CD14-positive monocyte (primary cell): ENCODE results near the gene TMCC1. TPM values are rescaled to one million over a fixed set of nuclear protein-coding genes. Genes with fewer than 3 reads are reported as not detected.

Experiments used
- DNase-seq, 3 donors: peaks; one replicate each; pipeline ENCODE4 v3.0.0-alpha.2; 2011 to 2022
- H2AFZ ChIP-seq: 2 replicates; pipeline ENCODE4 v1.6.0; 2012; ENCODE audit warnings: mild to moderate bottlenecking, low read depth, low read length, inconsistent platforms; ENCODE audit not compliant: insufficient read depth, poor library complexity, severe bottlenecking
- H3K27ac ChIP-seq, 2 donors: 1 replicate in 1 of 2; 2 replicates in 1 of 2; pipeline ENCODE4 v1.5.1; 2012 to 2013; ENCODE audit warnings: low read length in 2 of 2, control low read depth in 1 of 2, inconsistent platforms in 1 of 2, low read depth in 1 of 2, mild to moderate bottlenecking in 1 of 2
- H3K27me3 ChIP-seq, 2 donors: one replicate each; pipeline versions ENCODE4 v1.6.0 to v1.6.1; 2011 to 2013; ENCODE audit warnings: low read length in 2 of 2; ENCODE audit not compliant: control insufficient read depth in 2 of 2, insufficient read depth in 2 of 2
- H3K36me3 ChIP-seq, 2 donors: replicated peaks in 1 of 2; 1 replicate in 1 of 2; 2 replicates in 1 of 2; pipeline versions ENCODE4 v1.5.1 to v1.6.1; 2012 to 2013; ENCODE audit warnings: low read length in 2 of 2, control low read depth in 1 of 2, inconsistent platforms in 1 of 2, mild to moderate bottlenecking in 1 of 2; ENCODE audit not compliant: insufficient read depth in 2 of 2, control insufficient read depth in 1 of 2
- H3K4me1 ChIP-seq, 2 donors: 1 replicate in 1 of 2; 2 replicates in 1 of 2; pipeline versions ENCODE4 v1.5.1 to v1.6.1; 2012 to 2013; ENCODE audit warnings: low read length in 2 of 2, control low read depth in 1 of 2, inconsistent platforms in 1 of 2, mild to moderate bottlenecking in 1 of 2, moderate library complexity in 1 of 2; ENCODE audit not compliant: insufficient read depth in 2 of 2, control insufficient read depth in 1 of 2
- H3K4me2 ChIP-seq: replicated peaks from 2 replicates; pipeline ENCODE3; 2012; ENCODE audit warnings: low read length, moderate library complexity, mild to moderate bottlenecking; ENCODE audit not compliant: poor library complexity, severe bottlenecking; ENCODE audit errors: extremely low read depth
- H3K4me3 ChIP-seq, 3 experiments: fragments of 200-600 bp in 1 of 3; sonication (generic) in 1 of 3; replicated peaks in 1 of 3; 1 replicate in 2 of 3; 2 replicates in 1 of 3; pipeline ENCODE4 v1.5.1; 2011 to 2013; ENCODE audit warnings: low read length in 3 of 3, mild to moderate bottlenecking in 3 of 3, control low read depth in 2 of 3, low read depth in 2 of 3, inconsistent platforms in 1 of 3, moderate library complexity in 1 of 3
- H3K79me2 ChIP-seq: 2 replicates; pipeline ENCODE4 v1.6.0; 2012; ENCODE audit warnings: mild to moderate bottlenecking, control low read depth, inconsistent platforms, low read length, moderate library complexity; ENCODE audit not compliant: insufficient read depth
- H3K9ac ChIP-seq: 2 replicates; pipeline ENCODE4 v1.6.0; 2017; ENCODE audit warnings: low read length, mild to moderate bottlenecking; ENCODE audit not compliant: insufficient read depth, poor library complexity, severe bottlenecking
- H3K9me3 ChIP-seq, 2 donors: replicated peaks in 1 of 2; 1 replicate in 1 of 2; 2 replicates in 1 of 2; pipeline versions ENCODE4 v1.5.1 to v1.6.1; 2012 to 2013; ENCODE audit warnings: low read length in 2 of 2, control low read depth in 1 of 2; ENCODE audit not compliant: control insufficient read depth in 1 of 2, insufficient read depth in 1 of 2
- H4K20me1 ChIP-seq: 2 replicates; pipeline ENCODE4 v1.6.0; 2012; ENCODE audit warnings: mild to moderate bottlenecking, low read length, control low read depth, moderate library complexity; ENCODE audit not compliant: insufficient read depth
- H3K27ac Mint-ChIP-seq, 7 donors: one replicate each; pipeline ENCODE4 v1.8.0; 2020; ENCODE audit warnings: mild to moderate bottlenecking in 7 of 7, mixed read lengths in 7 of 7, moderate library complexity in 6 of 7, inconsistent platforms in 2 of 7
- H3K27me3 Mint-ChIP-seq, 3 donors: one replicate each; pipeline ENCODE4 v1.8.0; 2021 to 2022; ENCODE audit warnings: low read depth in 3 of 3, mild to moderate bottlenecking in 3 of 3, mixed read lengths in 3 of 3, moderate library complexity in 3 of 3, inconsistent platforms in 1 of 3
- H3K36me3 Mint-ChIP-seq, 2 donors: one replicate each; pipeline ENCODE4 v1.8.0; 2020; ENCODE audit warnings: mixed read lengths in 2 of 2, inconsistent platforms in 1 of 2, mild to moderate bottlenecking in 1 of 2
- H3K4me1 Mint-ChIP-seq: one replicate; pipeline ENCODE4 v1.8.0; 2020; ENCODE audit warnings: mild to moderate bottlenecking, mixed read lengths
- H3K4me3 Mint-ChIP-seq, 2 donors: one replicate each; pipeline ENCODE4 v1.8.0; 2020; ENCODE audit warnings: mild to moderate bottlenecking in 2 of 2, mixed read lengths in 2 of 2, moderate library complexity in 1 of 2
- H3K9me3 Mint-ChIP-seq, 7 donors: one replicate each; pipeline ENCODE4 v1.8.0; 2020 to 2022; ENCODE audit warnings: mixed read lengths in 7 of 7, mild to moderate bottlenecking in 6 of 7, moderate library complexity in 6 of 7, inconsistent platforms in 2 of 7
- CTCF ChIP-seq: fragments of 200-600 bp; IDR thresholded peaks from one replicate; pipeline ENCODE4 v1.8.0; 2022; ENCODE audit warnings: antibody characterized with exemption, mild to moderate bottlenecking
- WGBS: methylation state at CpG from one replicate; pipeline ENCODE4 v1.1.5; 2013; ENCODE audit warnings: missing lambda C conversion rate; ENCODE audit not compliant: insufficient coverage; 5-methylcytosine and 5-hydroxymethylcytosine counted together
- intact Hi-C, 2 donors: fragments of 100-400 bp; cut with micrococcal nuclease; formaldehyde crosslinking; loops; one replicate each; pipeline versions ENCODE4 v1.15.0 to v1.15.1; 2023
- polyA plus RNA-seq, 3 donors: library from polyadenylated mRNA; depleted of rRNA in 1 of 3; unstranded in 2 of 3; stranded (reverse) in 1 of 3; fragments of 300-500 nt in 2 of 3; fragments of >200 nt in 1 of 3; fragmentation: Illumina TruSeq in 2 of 3; gene quantifications; 1 replicate in 2 of 3; 2 replicates in 1 of 3; pipeline ENCODE4 v1.2.3, GENCODE V29; 2012 to 2021

Gene TMCC1
- polyA plus RNA-seq, 3 donors = 5.0 to 10.2 (median 5.0) TPM

- no peak overlapping the region for H3K27ac ChIP-seq
- H3K4me3 ChIP-seq = no peak overlapping the region
- H3K9ac ChIP-seq = no peak overlapping the region
- Mint-ChIP-seq H3K4me3 (no peak overlapping the region), H3K27me3 (peaks cover 0 to 2% (median 0%) of the 10 kb centered on the region in 3 donors), H3K9me3 (peaks cover 0 to 6% (median 0%) of the 10 kb centered on the region in 7 donors), H3K4me1 (no peaks in the 10 kb centered on the region), H3K27ac (no peak overlapping the region), H3K36me3 (peaks cover 6 to 11% of the 10 kb centered on the region in 2 donors)
- TF ChIP-seq CTCF = no peak
- H3K27me3 ChIP-seq = no peaks in the 10 kb centered on the region
- DNase-seq = no peak
- H2AFZ ChIP-seq = no peak overlapping the region
- no peaks in the 10 kb centered on the region for H3K79me2 ChIP-seq
- no CpG with 5 or more reads among the region's 2 CpGs for WGBS
- intact Hi-C loops = no loop called here
- peaks cover 9% of the 10 kb centered on the region for H4K20me1 ChIP-seq
- no peaks in the 10 kb centered on the region for H3K36me3 ChIP-seq
- no peak overlapping the region for H3K4me2 ChIP-seq
- no peaks in the 10 kb centered on the region for H3K4me1 ChIP-seq
- no peaks in the 10 kb centered on the region for H3K9me3 ChIP-seq
Observed at GRCh38 chr3:129766135-129766534, 127.4 kb downstream of the TMCC1 start.

GRCh38 chr3:129764090-129764489 lies 129.4 kb downstream of the TMCC1 start:
- Histone ChIP-seq H4K20me1 (peaks cover 14% of the 10 kb centered on the region), H3K4me1 (peaks cover 0 to 2% of the 10 kb centered on the region in 2 donors), H3K27me3 (no peaks in the 10 kb centered on the region), H2AFZ (no peak overlapping the region), H3K36me3 (no peaks in the 10 kb centered on the region), H3K9me3 (no peaks in the 10 kb centered on the region), H3K27ac (no peak overlapping the region), H3K4me3 (no peak overlapping the region), H3K4me2 (no peak overlapping the region), H3K79me2 (no peaks in the 10 kb centered on the region), H3K9ac (no peak overlapping the region)
- intact Hi-C loops = no loop called here
- TF ChIP-seq CTCF = no peak
- Mint-ChIP-seq H3K4me1 (peaks cover 2% of the 10 kb centered on the region), H3K4me3 (no peak overlapping the region), H3K27me3 (peaks cover 0 to 3% (median 2%) of the 10 kb centered on the region in 3 donors), H3K9me3 (peaks cover 0 to 6% (median 2%) of the 10 kb centered on the region in 7 donors), H3K27ac (no peak overlapping the region), H3K36me3 (peaks cover 0 to 14% of the 10 kb centered on the region in 2 donors)
- no peak for DNase-seq
